GM21723 (cell line): Measurements from ENCODE around the gene NLE1.
A peak's percentile ranks its signal among the peaks of the same experiment; 100 is the strongest.
"Not testable (repeated sequence)": the region's sequence is repeated elsewhere in the genome, so short reads cannot be mapped to it uniquely, and the experiment has no call there.

ENCODE experiments used
- ATAC-seq: cut with Tn5 transposase; IDR thresholded peaks from one replicate; pipeline ENCODE4 v1.9.1; 2021; ENCODE audit warnings: mild to moderate bottlenecking, moderate library complexity; ENCODE audit not compliant: unreplicated experiment

The NLE1 gene

GRCh38 chr17:35141681-35142466 lies at the start of gene NLE1:
Gene NLE1 (minus strand): TSS chr17:35142303. CDS start chr17:35142275, 28 bp downstream.
- peak; percentile 93 for ATAC-seq

- no peak for ATAC-seq
These were observed 49.0 kb upstream of the NLE1 start for GRCh38 chr17:35191001-35191695.

- no peak for ATAC-seq
These were observed 47.2 kb upstream of the NLE1 start for GRCh38 chr17:35189291-35189690.

- no peak for ATAC-seq
These were observed 46.0 kb upstream of the NLE1 start for GRCh38 chr17:35188111-35188510.

- ATAC-seq, result no peak
These were observed 45.4 kb upstream of the NLE1 start for GRCh38 chr17:35187481-35187880.

- no peak for ATAC-seq
These were observed 43.7 kb upstream of the NLE1 start for GRCh38 chr17:35185849-35186248.

- ATAC-seq, result no peak
These were observed 42.2 kb upstream of the NLE1 start for GRCh38 chr17:35184274-35184673.

GRCh38 chr17:35183332-35183731 lies 41.2 kb upstream of the NLE1 start:
- no peak for ATAC-seq

- ATAC-seq, result not testable (repeated sequence)
These were observed 37.3 kb upstream of the NLE1 start for GRCh38 chr17:35179379-35179778.

GRCh38 chr17:35176897-35177296 lies 34.8 kb upstream of the NLE1 start:
- no peak for ATAC-seq

- ATAC-seq, result no peak
These were observed 33.7 kb upstream of the NLE1 start for GRCh38 chr17:35175638-35176415.

GRCh38 chr17:35174835-35175334 lies 32.8 kb upstream of the NLE1 start:
- ATAC-seq, result no peak

GRCh38 chr17:35172321-35172720 lies 30.2 kb upstream of the NLE1 start:
- not testable (repeated sequence) for ATAC-seq

- ATAC-seq, result no peak
These were observed 29.7 kb upstream of the NLE1 start for GRCh38 chr17:35171834-35172233.

- no peak for ATAC-seq
These were observed 29.1 kb upstream of the NLE1 start for GRCh38 chr17:35170968-35171771.

- no peak for ATAC-seq
These were observed 27.8 kb upstream of the NLE1 start for GRCh38 chr17:35169835-35170363.

- ATAC-seq, result no peak
These were observed 25.6 kb upstream of the NLE1 start for GRCh38 chr17:35167666-35168065.

- no peak for ATAC-seq
These were observed 24.9 kb upstream of the NLE1 start for GRCh38 chr17:35167046-35167445.

- no peak for ATAC-seq
These were observed 24.4 kb upstream of the NLE1 start for GRCh38 chr17:35166526-35166925.

- no peak for ATAC-seq
These were observed 22.6 kb upstream of the NLE1 start for GRCh38 chr17:35164716-35165115.
